NCI-H146 (cell line): ENCODE data around the gene CMYA5.

ENCODE experiments used
- DNase-seq: peaks from one replicate; lab custom pipeline; 2025; lab: John Stamatoyannopoulos, UW

The CMYA5 gene

DNA sequence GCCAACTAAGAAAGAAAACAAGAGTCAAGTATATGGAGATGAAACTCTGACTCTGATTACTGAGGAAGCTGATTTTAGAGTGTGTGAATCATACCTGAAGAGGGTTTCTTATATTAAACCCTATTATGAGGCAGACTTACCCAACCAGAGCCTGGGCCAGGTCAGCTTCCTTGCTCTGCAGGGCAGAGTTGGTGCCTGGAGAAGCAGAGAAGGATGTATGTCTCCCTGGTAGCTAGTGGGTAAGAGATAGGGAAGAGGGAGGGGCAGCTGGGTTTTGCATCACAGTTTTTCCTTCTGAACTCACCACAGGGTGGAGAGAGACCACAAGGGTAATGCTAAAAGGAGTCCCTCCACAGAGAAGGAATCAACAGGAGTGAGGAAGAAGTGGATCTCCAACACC is 104.1 kb downstream of the CMYA5 start:
- no peak for DNase-seq

DNA sequence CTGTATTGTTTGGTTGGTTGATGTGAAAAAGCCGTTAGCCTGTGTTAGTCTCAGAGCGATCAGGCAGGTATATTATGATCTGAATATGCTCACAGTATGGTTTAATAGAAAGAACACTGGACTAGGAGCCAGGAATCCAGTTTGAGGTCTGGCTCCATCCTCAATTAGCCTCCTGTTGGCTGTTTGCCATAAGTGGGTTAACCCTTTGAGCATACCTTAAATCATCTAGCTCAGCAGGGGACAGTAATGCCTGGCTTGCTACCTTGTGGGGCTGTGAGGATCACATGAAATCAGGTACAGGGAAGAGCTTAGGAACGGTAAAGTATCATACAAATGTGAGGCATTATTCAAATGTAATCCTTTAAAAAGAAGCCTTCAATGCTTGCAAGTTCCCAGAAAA is 104.7 kb downstream of the CMYA5 start:
- peak; percentile 28 for DNase-seq

DNA sequence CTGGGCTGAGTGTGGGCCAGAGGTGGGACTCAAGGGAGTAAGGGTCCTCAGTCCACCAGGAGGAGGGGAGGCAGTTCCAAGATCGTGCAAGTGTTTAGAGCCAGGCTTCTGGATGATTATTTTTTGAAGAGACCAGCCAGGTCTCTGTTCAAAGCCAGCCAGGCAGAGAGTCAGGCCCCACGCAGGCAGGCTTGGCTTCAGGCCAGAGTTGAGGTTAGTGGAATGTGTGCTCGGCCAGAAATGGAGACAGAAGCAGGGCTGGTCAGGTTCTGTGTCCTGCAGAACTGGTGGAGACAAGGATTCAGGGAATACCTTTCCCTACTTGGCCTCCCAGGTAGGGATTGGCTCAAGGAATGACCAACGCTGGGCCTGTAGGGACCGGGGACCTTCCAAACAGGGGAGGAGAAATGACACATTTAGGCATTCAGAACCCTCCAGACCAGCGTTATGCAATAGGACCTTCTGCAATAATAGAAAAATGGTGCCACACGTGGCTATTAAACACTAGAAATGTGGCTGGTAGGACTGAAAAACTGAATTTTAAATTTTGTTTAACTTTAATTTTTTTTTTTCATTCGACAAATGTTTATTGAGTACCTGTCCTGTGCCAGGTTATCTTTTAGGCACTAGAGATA is 106.2 kb downstream of the CMYA5 start:
- DNase-seq, result no peak

DNA sequence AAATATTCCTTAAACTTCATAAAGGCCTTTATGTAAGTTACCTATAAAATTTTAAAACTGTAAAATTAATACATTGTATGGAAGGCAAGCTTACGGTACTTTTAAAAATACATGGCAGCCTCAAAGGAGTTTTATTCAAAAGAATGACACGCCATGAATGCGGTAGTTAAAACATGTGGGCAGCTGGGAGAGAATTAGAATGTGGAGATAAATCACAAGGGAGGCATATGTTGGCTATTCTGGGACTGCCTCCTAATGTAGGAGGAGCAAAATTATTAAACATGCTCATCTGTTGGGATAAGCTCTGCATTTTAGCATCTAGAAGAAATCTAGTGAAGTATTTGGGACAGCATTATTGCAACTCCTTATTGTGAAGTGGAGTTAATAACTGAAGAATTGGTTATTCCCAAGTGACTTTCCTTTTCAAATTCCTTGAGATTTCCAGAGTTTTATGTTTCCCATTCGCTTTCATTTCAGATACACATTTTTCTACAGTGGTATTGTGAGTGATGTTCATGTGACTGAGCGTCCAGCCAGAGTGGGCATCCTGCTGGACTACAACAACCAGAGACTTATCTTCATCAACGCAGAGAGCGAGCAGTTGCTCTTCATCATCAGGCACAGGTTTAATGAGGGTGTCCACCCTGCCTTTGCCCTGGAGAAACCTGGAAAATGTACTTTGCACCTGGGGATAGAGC is 109.4 kb downstream of the CMYA5 start:
- no peak for DNase-seq

DNA sequence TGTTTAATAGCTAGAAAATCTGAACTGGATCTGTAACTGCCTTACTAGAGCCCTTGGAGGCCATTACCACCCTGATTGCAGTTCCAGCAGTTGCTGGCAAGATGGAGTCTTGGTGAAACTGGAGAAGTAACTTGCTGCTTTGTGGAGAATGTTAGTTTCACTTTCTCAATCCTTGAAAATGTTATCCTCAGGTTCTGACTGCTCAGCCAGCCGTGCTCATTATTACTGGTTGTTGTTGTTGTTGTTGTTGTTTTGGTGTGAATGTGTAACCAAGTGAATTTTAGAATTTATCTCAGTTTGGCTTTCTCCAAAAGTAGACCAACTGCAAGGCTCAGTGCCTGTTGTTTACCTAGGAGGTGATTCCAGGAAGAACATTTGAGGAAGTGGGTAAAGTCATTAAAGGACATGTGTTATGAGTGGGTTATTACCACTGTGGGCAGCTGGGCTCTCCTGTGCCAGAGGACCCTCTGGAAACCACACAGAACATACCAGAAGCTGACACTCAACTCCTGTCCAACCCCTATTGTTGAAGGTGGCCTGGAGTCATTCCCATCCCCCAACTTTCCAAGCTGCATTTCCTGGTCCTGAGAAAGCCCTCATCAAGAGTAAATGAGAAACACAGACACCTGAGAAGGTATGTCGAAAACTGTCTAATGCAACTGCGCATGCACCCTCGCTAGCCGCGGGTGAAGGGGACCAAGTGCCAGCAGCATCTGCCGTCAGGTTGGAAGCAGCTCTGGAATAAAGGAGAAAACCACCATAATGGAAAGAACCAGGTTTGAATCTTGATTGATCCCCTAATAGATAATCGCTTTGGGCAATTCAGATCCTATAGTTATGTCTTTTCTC is 111.6 kb downstream of the CMYA5 start:
- DNase-seq, result no peak

DNA sequence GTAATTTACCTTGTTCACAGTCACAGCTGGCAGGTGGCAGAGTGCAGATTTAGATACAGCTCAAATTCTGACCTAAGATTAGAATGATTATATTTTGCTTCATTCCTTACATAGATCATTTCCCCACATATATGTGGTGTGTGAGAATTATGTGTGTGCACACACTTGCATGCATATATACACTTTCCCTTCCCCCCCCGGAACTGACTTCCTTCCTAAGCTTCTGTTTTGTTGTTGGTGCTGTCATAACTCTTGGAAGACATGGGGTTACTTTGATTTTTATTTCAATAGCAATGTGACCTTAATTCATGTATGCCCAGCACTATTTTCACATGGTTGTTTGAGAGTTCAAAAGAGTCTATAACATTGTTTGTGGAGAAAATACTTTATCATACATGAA is 112.8 kb downstream of the CMYA5 start:
- DNase-seq, result no peak

DNA sequence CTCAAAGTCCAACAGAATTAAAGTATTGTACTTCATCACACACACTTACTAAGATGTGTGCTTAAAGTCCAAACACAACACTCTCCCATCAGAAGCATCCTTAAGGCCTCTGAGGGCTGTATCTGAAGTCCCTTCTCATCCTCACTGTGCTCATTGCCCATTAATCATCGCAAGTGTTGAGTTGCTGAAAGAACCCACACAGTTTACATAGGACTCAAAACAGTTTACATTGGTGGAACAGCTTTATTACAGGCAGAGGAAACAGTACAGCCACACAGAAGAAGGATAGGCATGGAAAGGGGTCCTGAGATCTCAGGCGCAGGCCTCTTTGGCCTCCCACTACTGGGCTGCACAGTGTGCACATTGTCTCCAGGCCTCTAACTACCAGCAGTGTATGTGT is 113.4 kb downstream of the CMYA5 start:
- no peak for DNase-seq

DNA sequence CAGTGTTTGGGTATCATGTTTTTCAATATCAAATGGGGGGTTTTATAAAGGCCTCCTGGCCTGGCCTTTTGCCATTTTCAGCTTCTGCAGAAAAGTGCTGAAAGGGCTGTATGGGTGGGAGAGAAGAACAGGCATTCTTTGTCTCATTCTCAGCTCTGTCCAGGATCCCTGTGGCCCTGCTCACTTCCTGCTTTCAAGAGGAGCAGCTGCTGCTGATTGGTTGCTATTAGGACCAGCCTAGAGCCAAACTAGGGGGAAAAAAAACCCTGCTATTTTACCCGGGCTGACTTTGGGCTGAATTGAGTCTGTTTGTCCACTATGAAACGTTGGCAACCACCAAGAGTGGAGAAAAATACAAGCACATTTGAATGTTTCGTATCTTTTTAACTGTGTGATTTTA is 117.1 kb downstream of the CMYA5 start:
- no peak for DNase-seq

DNA sequence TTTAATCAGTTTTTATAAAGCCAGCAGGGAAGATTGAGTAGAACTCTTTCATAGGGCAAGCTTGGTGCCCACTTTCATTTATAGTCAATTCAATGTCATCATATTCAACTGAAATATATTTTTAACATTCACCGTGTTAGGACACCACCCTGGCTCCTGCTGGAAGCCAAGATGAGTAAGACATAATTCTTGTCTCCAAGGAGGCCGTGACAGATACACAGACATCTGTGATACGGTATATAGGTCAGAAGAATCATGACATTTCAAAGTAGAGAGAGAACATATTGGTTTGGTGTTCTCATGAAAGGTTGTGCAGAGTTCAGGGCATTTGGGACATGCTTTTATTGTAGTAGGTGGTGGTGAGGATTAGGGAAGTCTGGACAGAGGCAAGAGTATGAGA is 120.1 kb downstream of the CMYA5 start:
- no peak for DNase-seq

DNA sequence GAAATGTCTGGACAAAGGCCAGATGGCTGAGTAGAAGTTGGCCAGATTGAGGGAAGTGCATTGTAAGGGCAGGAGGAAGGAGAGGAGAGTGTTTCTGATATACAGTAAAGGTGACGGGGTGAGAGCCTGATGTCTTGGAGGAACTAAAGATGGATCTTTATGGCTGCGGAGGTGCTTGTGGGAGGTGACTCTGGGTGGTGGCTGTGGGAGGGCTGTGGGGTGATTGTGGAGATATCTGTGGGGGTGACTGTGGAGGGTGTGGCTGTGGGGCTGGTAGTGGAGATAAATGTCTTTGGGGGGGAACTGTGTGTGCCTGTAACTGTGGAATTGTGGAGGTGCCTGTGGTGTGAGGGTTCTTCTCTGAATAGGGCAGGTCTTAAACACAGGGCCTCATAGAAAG is 121.4 kb downstream of the CMYA5 start:
- DNase-seq, result no peak

DNA sequence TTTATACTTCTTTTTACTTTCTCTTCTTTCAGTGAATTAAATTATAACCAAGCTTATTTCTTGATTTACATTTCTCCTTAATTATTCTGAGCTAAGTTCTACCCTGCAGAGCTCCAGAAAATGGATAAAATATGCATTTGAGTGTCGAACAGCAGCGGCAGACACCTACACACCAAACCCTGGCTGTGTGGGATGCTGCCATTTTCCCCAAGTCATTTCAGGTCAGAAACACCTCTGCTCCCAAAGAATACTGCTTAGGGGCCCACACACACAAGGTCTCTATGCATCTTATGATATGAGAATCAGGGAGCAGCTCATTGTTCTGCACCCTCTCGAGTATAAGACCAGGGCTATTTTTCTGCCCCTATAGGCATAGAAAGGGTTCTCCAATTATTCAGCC is 122.3 kb downstream of the CMYA5 start:
- DNase-seq, result no peak

DNA sequence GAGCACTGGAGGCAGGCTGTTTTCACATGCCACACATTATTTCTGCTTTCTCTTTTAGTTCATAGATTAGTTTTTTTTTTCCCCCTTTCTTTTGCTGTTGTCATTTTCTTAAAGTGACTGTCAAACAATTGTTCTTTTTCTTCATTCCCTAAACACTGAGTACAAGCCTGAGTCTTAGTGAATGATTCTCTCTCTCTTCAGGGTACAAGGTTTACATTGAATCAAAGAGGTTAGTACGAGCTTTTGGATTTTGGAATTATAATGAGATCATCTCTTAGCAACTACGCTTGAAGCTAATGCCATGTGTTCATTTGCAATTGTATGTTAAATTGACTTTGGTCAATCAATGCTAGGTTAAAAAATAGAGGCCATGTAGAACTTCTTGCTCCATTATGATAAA is 125.1 kb downstream of the CMYA5 start:
- no peak for DNase-seq

DNA sequence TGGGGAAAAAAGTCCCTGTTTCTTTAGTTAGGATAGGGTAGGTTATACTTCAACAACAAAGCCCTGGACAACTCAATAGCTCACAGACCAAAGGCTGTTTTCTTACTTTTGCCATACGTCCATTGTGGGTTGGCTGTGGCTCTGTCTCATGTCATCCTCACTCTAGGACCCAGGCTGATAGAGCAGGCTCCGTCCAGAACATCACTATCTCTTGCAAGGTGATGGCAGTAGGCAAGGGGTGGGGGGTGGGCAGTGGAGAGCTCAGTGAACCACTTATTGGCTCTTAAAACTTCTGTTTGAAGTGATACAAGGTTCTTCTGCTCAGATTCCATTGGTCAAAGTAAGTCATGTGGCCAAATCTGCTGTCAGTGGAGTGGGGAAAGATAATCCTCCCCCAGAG is 126.4 kb downstream of the CMYA5 start:
- DNase-seq, result no peak

DNA sequence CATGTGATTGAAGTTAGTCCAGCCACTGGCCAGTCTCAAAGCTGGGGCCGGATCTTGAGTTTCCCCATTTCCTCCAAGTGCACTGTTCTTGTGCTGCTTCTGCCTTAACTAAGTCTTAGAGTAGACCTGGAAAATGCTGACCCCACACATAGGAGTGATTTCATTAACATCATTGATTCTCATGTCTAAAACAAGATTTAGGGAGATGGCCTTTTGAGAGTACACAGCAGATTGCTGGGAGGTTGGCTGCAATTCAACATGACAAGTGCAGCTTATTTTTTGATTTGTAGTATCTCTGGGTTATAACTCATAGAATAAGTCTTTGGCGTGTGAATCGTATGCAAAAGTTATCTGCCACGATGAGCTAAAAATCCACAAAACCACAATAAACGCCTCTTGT is 131.0 kb downstream of the CMYA5 start:
- DNase-seq, result no peak

DNA sequence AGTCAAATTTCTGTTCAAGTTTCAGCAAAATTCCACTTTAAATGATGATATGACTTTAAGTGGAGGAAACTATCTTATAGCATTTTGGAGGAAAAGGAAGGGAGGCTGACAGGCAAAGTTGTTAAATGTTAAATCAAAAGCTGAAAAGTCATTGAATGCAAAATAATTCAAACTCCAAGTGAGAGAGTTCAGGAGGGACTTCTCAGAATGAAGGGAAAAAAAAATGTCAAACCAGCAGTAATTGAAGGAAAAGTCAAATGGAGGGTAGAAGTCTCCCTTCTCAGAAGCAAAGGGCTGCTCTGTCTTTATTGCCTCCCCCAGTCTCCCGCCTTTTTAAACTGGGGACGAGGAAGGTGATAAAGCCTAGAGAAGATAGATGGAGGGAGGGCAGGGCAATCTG is 134.8 kb downstream of the CMYA5 start:
- no peak for DNase-seq

DNA sequence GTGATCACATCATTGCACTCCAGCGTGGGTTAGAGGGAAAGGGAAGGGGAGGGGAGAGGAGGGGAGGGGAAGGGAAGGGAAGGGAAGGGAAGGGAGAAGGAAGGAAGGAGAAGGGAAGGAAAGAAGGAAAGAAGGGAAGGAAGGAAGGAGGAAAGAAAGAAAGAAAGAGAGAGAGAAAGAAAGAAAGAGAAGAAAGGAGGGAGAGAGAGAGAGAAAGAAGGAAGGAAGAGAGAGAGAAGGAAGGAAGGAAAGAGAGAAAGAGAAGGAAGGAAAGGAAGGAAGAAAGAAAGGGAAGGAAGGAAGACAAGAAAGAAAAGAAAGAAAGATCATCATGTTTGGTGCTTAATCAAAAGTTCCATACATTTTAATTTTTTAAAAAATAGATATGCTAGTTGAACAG is 136.2 kb downstream of the CMYA5 start:
- DNase-seq, result no peak

DNA sequence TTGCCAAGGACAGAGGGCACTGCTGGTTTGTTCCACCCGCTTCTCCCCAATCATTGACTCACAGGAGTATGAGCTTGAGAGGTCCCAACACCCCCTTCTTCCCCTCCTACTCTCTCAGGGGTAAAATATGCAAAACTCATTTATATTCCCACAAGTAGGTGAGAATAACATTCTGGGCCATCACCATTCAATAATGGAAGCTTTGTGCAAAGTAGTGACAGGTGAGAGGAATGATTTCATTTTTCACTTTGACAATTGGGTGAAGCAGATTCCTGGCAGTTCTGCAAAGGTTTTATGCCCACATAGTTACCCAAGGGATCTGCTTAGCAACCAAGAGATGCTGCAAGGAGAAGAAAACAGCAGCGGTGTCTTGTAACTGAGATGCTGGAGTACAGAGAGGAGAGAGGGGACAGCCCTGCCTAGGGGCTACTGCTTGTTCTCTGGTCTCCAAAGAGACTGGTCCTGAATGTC is 137.6 kb downstream of the CMYA5 start:
- no peak for DNase-seq

DNA sequence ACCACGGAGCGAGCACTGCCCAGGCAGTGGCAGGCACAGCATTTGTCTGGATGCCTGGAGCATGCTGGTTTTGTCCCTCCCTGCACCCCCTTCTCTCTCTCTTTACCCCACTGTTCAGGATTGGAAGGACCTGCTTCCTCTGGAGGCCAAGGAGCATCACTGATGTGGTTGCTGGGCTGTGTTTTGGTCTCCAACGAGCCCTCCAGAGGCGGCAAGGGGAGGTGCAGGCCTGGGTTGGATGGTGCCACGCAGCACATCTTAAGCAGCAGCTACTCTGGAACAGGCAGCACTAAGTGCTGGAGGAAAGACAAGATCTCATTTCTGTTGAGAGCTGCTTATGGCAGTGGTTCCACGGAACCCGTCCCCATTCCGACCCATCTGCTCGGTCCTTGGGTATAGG is 139.6 kb downstream of the CMYA5 start:
- DNase-seq, result no peak

DNA sequence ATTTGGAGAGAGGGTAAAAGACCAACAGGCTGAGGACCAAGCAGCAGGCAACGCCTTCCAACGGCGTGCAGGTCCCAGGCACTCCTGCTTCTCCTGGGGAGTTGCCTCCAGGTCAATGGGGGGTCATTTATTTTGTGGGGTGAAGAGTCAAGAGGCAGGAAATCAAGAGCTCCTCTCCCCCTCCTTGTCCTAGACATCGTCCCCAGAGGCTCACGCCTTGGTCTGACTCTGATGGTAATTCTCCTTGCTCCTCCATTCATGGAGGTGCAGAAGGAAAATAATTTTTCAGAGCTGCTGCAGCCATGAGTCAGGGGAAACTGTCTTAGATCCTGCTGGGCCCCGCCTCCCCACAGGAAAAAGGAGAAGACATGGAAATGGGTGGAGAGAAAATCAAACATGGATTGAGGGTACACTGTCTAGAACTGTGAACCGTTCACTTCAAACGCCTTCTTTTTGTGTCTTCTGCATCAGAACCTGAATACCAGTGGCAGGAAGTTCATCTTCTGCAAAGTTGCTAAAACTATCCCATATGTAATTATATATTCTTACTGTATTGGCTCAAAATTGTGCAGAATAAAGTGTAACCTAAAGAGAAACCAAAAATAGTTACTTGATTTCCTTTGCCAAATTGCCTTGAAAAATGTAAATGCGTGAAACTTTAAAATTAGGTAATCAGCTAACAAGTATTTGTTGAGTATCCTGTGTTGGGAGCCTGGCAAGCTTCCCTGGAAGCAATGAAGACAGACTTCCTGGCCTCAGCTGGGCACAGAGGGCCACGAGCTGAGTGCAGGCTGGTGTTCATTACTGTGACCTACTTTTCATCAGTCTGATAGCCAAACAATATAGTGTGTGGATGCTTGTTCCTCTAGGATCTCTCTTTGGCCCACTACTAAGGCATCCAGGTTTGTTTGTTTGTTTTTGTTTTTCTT is 142.0 kb downstream of the CMYA5 start:
- DNase-seq, result no peak

DNA sequence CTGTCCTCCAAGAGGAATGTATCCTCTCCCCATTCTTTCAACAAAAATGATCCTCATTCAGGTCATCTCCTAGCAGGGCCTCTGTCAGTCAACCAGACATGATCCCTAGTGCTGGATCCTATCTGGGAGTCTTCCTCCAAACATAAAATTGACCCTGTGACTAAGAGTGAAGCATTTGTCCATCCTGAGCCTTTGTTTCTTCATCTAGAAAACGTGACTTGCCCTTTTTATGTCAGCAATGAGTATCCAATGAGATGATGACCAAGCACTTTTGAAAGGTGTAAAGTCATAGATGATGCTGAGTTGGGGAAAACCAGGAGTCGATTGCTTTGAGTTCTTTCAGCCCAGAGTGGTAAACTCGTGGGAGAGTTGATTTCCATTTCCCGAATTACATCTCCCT is 143.3 kb downstream of the CMYA5 start:
- DNase-seq, result no peak

DNA sequence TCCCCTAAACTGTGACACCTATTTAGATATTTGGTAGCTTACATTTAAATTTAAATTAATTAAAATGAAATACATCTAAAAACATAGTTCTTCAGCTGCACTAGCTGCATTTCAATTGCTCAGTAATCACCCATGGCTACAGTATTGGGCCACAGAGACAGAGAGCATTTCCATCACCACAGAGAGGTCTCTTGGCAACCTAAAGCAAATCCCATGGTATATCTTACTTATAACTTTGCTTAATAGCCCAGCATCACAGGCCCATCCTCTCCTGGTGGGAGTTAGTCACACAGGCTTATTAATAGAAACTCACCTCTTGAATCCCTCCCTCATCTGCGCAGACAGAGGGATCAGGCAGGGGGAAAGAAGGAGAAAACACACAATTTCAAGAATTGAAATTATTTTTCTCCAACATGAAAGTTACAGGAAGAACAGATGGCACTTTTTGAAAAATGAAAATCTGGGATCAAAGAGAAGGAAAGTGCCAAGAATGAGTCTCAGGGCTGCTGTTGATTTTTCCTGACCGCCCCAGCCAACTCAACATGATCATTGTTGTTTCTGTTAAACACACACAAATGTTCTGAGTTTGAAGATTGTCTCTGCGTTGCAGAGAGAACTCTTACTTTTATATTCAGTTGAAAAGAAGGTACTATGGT is 144.6 kb downstream of the CMYA5 start:
- no peak for DNase-seq
